Gastrocnemius medialis (tissue), 4 donors: Measurements from ENCODE around the gene PLCB1. TPM values are rescaled to one million over a fixed set of nuclear protein-coding genes. Genes with fewer than 3 reads are reported as not detected.
"Not testable (repeated sequence)": the region's sequence is repeated elsewhere in the genome, so short reads cannot be mapped to it uniquely, and the experiment has no call there.

Source experiments
- ATAC-seq, 2 donors: fragments of 150-250 bp; one replicate each; pipeline ENCODE4 v1.9.1; 2016
- DNase-seq, 2 donors: peaks; one replicate each; pipeline ENCODE4 v3.0.0-alpha.2; 2019
- H3K27ac ChIP-seq, 4 donors: fragments of 200-600 bp; sonication (generic); 1 replicate in 1 of 4; 2 replicates in 3 of 4; pipeline ENCODE4 v1.5.1; 2016 to 2018; ENCODE audit warnings: mild to moderate bottlenecking in 2 of 4, moderate library complexity in 1 of 4
- H3K27me3 ChIP-seq, 3 donors: fragments of 200-600 bp; sonication (generic) in 2 of 3; 1 replicate in 1 of 3; 2 replicates in 2 of 3; pipeline versions ENCODE4 v1.5.1 to v1.6.0; 2016 to 2019; ENCODE audit warnings: mild to moderate bottlenecking in 1 of 3, moderate library complexity in 1 of 3
- H3K36me3 ChIP-seq, 2 donors: fragments of 200-600 bp; sonication (generic) in 1 of 2; one replicate each; pipeline ENCODE4 v1.5.1; 2017 to 2018
- H3K4me1 ChIP-seq, 2 donors: fragments of 200-600 bp; sonication (generic) in 1 of 2; one replicate each; pipeline ENCODE4 v1.5.1; 2016 to 2017; ENCODE audit warnings: mild to moderate bottlenecking in 2 of 2
- H3K4me3 ChIP-seq, 4 donors: fragments of 200-600 bp; sonication (generic) in 3 of 4; 1 replicate in 1 of 4; 2 replicates in 3 of 4; pipeline ENCODE4 v1.5.1; 2016 to 2019; ENCODE audit warnings: mild to moderate bottlenecking in 2 of 4
- H3K9me3 ChIP-seq, 3 donors: fragments of 200-600 bp; sonication (generic) in 2 of 3; 1 replicate in 1 of 3; 2 replicates in 2 of 3; pipeline ENCODE4 v1.5.1; 2016 to 2019
- POLR2A ChIP-seq, 2 donors: fragments of 450-650 bp; IDR thresholded peaks; one replicate each; pipeline ENCODE4 v1.6.1; 2017; ENCODE audit warnings: antibody characterized with exemption in 2 of 2, mild to moderate bottlenecking in 2 of 2, moderate library complexity in 2 of 2
- in situ Hi-C, 4 donors: fragments of 200-750 bp; cut with MboI; loops; one replicate each; pipeline versions ENCODE4 v1.15.0 to v1.8.0; 2017; ENCODE audit warnings: low sequenced_read_pairs in 4 of 4
- intact Hi-C: fragments of 100-400 bp; cut with DNase I; formaldehyde crosslinking; loops from one replicate; pipeline ENCODE4 v1.15.1; 2023; ENCODE audit warnings: low total_unique reads
- total RNA-seq, 4 donors: library from RNA; depleted of rRNA; stranded (reverse); fragments of >200 nt; gene quantifications; one replicate each; pipeline versions ENCODE4 v1.1.0 to v1.2.3, GENCODE V29; 2016
- TF ChIP-seq, protein P1 (sequence below), 5 experiments: fragments of 450-650 bp in 3 of 5; fragments of 200-600 bp in 2 of 5; sonication (generic) in 2 of 5; IDR thresholded peaks in 4 of 5; conservative IDR thresholded peaks in 1 of 5; 1 replicate in 4 of 5; 2 replicates in 1 of 5; pipeline ENCODE4 v1.5.1; 2016 to 2019; ENCODE audit warnings: antibody characterized with exemption in 5 of 5, mild to moderate bottlenecking in 3 of 5, moderate library complexity in 3 of 5

Gene PLCB1
- total RNA-seq, 4 donors from 2014 or later = 4.1 to 10.0 (median 7.6) TPM

DNA sequence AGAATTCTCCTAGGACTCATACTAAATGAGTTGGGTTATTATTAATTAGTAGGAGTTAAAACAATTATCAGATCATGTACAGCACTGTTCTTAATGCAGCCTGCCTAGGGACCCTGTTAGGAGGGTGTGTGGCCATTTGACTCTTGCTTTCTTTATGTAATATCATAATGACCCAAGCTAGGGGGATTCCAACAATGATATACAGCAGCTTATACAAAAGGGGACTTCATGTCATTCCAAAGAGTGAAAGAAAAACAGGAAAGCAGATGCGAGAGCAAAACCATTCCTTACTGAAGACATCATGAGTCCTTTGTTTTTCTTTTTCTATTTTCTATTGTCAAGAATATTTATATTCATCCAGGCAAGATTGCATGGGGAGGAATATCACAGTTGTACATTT is 455.2 kb downstream of the PLCB1 start:
- TF ChIP-seq, protein P1, sequence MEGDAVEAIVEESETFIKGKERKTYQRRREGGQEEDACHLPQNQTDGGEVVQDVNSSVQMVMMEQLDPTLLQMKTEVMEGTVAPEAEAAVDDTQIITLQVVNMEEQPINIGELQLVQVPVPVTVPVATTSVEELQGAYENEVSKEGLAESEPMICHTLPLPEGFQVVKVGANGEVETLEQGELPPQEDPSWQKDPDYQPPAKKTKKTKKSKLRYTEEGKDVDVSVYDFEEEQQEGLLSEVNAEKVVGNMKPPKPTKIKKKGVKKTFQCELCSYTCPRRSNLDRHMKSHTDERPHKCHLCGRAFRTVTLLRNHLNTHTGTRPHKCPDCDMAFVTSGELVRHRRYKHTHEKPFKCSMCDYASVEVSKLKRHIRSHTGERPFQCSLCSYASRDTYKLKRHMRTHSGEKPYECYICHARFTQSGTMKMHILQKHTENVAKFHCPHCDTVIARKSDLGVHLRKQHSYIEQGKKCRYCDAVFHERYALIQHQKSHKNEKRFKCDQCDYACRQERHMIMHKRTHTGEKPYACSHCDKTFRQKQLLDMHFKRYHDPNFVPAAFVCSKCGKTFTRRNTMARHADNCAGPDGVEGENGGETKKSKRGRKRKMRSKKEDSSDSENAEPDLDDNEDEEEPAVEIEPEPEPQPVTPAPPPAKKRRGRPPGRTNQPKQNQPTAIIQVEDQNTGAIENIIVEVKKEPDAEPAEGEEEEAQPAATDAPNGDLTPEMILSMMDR (IDR thresholded peaks at IDR 0.05 in 4 of 5, conservative IDR thresholded peaks at IDR 0.05 in 1 of 5) = no peak
- TF ChIP-seq POLR2A (IDR thresholded peaks at IDR 0.05) = no peak
- Histone ChIP-seq H3K27me3 (no peaks in the 10 kb centered on the region), H3K27ac (no peak overlapping the region), H3K4me1 (no peaks in the 10 kb centered on the region), H3K4me3 (no peak overlapping the region), H3K9me3 (no peaks in the 10 kb centered on the region), H3K36me3 (no peaks in the 10 kb centered on the region)
- ATAC-seq (no peak), DNase-seq (no peak)
- intact Hi-C loops (no loop called here), in situ Hi-C loops (no loop called here)

GRCh38 chr20:8587810-8588209 is 455.7 kb downstream of the PLCB1 start:
- in situ Hi-C loops (no loop called here), intact Hi-C loops (no loop called here)
- H3K9me3 ChIP-seq = no peaks in the 10 kb centered on the region
- H3K36me3 ChIP-seq = no peaks in the 10 kb centered on the region
- no peak overlapping the region for H3K27ac ChIP-seq
- H3K4me3 ChIP-seq = no peak overlapping the region
- DNase-seq (no peak), ATAC-seq (no peak)
- TF ChIP-seq, protein P1 (IDR thresholded peaks at IDR 0.05 in 4 of 5, conservative IDR thresholded peaks at IDR 0.05 in 1 of 5) = no peak
- TF ChIP-seq POLR2A (IDR thresholded peaks at IDR 0.05) = no peak
- H3K27me3 ChIP-seq = no peaks in the 10 kb centered on the region
- no peaks in the 10 kb centered on the region for H3K4me1 ChIP-seq

DNA sequence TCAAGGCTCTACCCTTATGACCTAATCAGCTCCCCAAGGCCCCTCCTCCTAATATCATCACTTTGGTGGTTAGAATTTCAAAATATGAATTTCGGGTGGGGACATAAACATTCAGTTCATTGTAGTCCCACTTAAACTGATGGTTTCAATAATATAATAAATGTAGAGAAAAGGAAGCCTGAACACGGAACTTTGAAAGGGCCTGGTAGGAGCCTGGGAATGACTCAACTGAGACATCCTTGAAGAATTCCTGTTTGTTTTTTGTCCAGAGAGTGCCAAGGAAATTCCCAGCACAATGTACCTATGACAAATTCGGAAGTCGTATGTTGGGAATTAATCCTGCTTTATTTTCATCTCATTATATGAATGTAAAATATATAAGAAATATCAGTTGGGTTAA is 457.9 kb downstream of the PLCB1 start:
- TF ChIP-seq POLR2A (IDR thresholded peaks at IDR 0.05) = no peak
- TF ChIP-seq, protein P1 (IDR thresholded peaks at IDR 0.05 in 4 of 5, conservative IDR thresholded peaks at IDR 0.05 in 1 of 5) = no peak
- intact Hi-C loops = no loop called here
- Histone ChIP-seq H3K27me3 (no peaks in the 10 kb centered on the region), H3K9me3 (no peaks in the 10 kb centered on the region), H3K27ac (no peak overlapping the region), H3K4me1 (no peaks in the 10 kb centered on the region), H3K36me3 (no peaks in the 10 kb centered on the region), H3K4me3 (no peak overlapping the region)
- ATAC-seq (no peak), DNase-seq (no peak)
- in situ Hi-C loops = no loop called here

GRCh38 chr20:8600910-8601541 is 469.0 kb downstream of the PLCB1 start:
- in situ Hi-C loops, ATAC-seq, intact Hi-C loops, H3K36me3 ChIP-seq, H3K27ac ChIP-seq, H3K4me3 ChIP-seq, H3K27me3 ChIP-seq, H3K9me3 ChIP-seq, DNase-seq: not testable (repeated sequence)
- peaks cover 0 to 20% of the 10 kb centered on the region in 2 donors for H3K4me1 ChIP-seq

- intact Hi-C loops (no loop called here), in situ Hi-C loops (no loop called here)
- TF ChIP-seq, protein P1 (IDR thresholded peaks at IDR 0.05 in 4 of 5, conservative IDR thresholded peaks at IDR 0.05 in 1 of 5) = no peak
- no peak for TF ChIP-seq POLR2A (IDR thresholded peaks at IDR 0.05)
- ATAC-seq (no peak), DNase-seq (no peak)
- Histone ChIP-seq H3K36me3 (no peaks in the 10 kb centered on the region), H3K27ac (no peak overlapping the region), H3K27me3 (no peaks in the 10 kb centered on the region), H3K4me1 (peaks cover 0 to 20% of the 10 kb centered on the region in 2 donors), H3K4me3 (no peak overlapping the region), H3K9me3 (no peaks in the 10 kb centered on the region)
These were observed 469.5 kb downstream of the PLCB1 start for GRCh38 chr20:8601542-8601912.
